CD14-positive monocyte (primary cell): Measurements from ENCODE around the gene CHMP4B. TPM values are rescaled to one million over a fixed set of nuclear protein-coding genes. Genes with fewer than 3 reads are reported as not detected.
A peak's percentile ranks its signal among the peaks of the same experiment; 100 is the strongest.

Experiments used
- DNase-seq, 3 donors: peaks; one replicate each; pipeline ENCODE4 v3.0.0-alpha.2; 2011 to 2022
- H2AFZ ChIP-seq: 2 replicates; pipeline ENCODE4 v1.6.0; 2012; ENCODE audit warnings: mild to moderate bottlenecking, low read depth, low read length, inconsistent platforms; ENCODE audit not compliant: insufficient read depth, poor library complexity, severe bottlenecking
- H3K27ac ChIP-seq, 2 donors: 1 replicate in 1 of 2; 2 replicates in 1 of 2; pipeline ENCODE4 v1.5.1; 2012 to 2013; ENCODE audit warnings: low read length in 2 of 2, control low read depth in 1 of 2, inconsistent platforms in 1 of 2, low read depth in 1 of 2, mild to moderate bottlenecking in 1 of 2
- H3K27me3 ChIP-seq, 2 donors: one replicate each; pipeline versions ENCODE4 v1.6.0 to v1.6.1; 2011 to 2013; ENCODE audit warnings: low read length in 2 of 2; ENCODE audit not compliant: control insufficient read depth in 2 of 2, insufficient read depth in 2 of 2
- H3K36me3 ChIP-seq, 2 donors: replicated peaks in 1 of 2; 1 replicate in 1 of 2; 2 replicates in 1 of 2; pipeline versions ENCODE4 v1.5.1 to v1.6.1; 2012 to 2013; ENCODE audit warnings: low read length in 2 of 2, control low read depth in 1 of 2, inconsistent platforms in 1 of 2, mild to moderate bottlenecking in 1 of 2; ENCODE audit not compliant: insufficient read depth in 2 of 2, control insufficient read depth in 1 of 2
- H3K4me1 ChIP-seq, 2 donors: 1 replicate in 1 of 2; 2 replicates in 1 of 2; pipeline versions ENCODE4 v1.5.1 to v1.6.1; 2012 to 2013; ENCODE audit warnings: low read length in 2 of 2, control low read depth in 1 of 2, inconsistent platforms in 1 of 2, mild to moderate bottlenecking in 1 of 2, moderate library complexity in 1 of 2; ENCODE audit not compliant: insufficient read depth in 2 of 2, control insufficient read depth in 1 of 2
- H3K4me2 ChIP-seq: replicated peaks from 2 replicates; pipeline ENCODE3; 2012; ENCODE audit warnings: low read length, moderate library complexity, mild to moderate bottlenecking; ENCODE audit not compliant: poor library complexity, severe bottlenecking; ENCODE audit errors: extremely low read depth
- H3K4me3 ChIP-seq, 3 experiments: fragments of 200-600 bp in 1 of 3; sonication (generic) in 1 of 3; replicated peaks in 1 of 3; 1 replicate in 2 of 3; 2 replicates in 1 of 3; pipeline ENCODE4 v1.5.1; 2011 to 2013; ENCODE audit warnings: low read length in 3 of 3, mild to moderate bottlenecking in 3 of 3, control low read depth in 2 of 3, low read depth in 2 of 3, inconsistent platforms in 1 of 3, moderate library complexity in 1 of 3
- H3K79me2 ChIP-seq: 2 replicates; pipeline ENCODE4 v1.6.0; 2012; ENCODE audit warnings: mild to moderate bottlenecking, control low read depth, inconsistent platforms, low read length, moderate library complexity; ENCODE audit not compliant: insufficient read depth
- H3K9ac ChIP-seq: 2 replicates; pipeline ENCODE4 v1.6.0; 2017; ENCODE audit warnings: low read length, mild to moderate bottlenecking; ENCODE audit not compliant: insufficient read depth, poor library complexity, severe bottlenecking
- H3K9me3 ChIP-seq, 2 donors: replicated peaks in 1 of 2; 1 replicate in 1 of 2; 2 replicates in 1 of 2; pipeline versions ENCODE4 v1.5.1 to v1.6.1; 2012 to 2013; ENCODE audit warnings: low read length in 2 of 2, control low read depth in 1 of 2; ENCODE audit not compliant: control insufficient read depth in 1 of 2, insufficient read depth in 1 of 2
- H4K20me1 ChIP-seq: 2 replicates; pipeline ENCODE4 v1.6.0; 2012; ENCODE audit warnings: mild to moderate bottlenecking, low read length, control low read depth, moderate library complexity; ENCODE audit not compliant: insufficient read depth
- H3K27ac Mint-ChIP-seq, 7 donors: one replicate each; pipeline ENCODE4 v1.8.0; 2020; ENCODE audit warnings: mild to moderate bottlenecking in 7 of 7, mixed read lengths in 7 of 7, moderate library complexity in 6 of 7, inconsistent platforms in 2 of 7
- H3K27me3 Mint-ChIP-seq, 3 donors: one replicate each; pipeline ENCODE4 v1.8.0; 2021 to 2022; ENCODE audit warnings: low read depth in 3 of 3, mild to moderate bottlenecking in 3 of 3, mixed read lengths in 3 of 3, moderate library complexity in 3 of 3, inconsistent platforms in 1 of 3
- H3K36me3 Mint-ChIP-seq, 2 donors: one replicate each; pipeline ENCODE4 v1.8.0; 2020; ENCODE audit warnings: mixed read lengths in 2 of 2, inconsistent platforms in 1 of 2, mild to moderate bottlenecking in 1 of 2
- H3K4me1 Mint-ChIP-seq: one replicate; pipeline ENCODE4 v1.8.0; 2020; ENCODE audit warnings: mild to moderate bottlenecking, mixed read lengths
- H3K4me3 Mint-ChIP-seq, 2 donors: one replicate each; pipeline ENCODE4 v1.8.0; 2020; ENCODE audit warnings: mild to moderate bottlenecking in 2 of 2, mixed read lengths in 2 of 2, moderate library complexity in 1 of 2
- H3K9me3 Mint-ChIP-seq, 7 donors: one replicate each; pipeline ENCODE4 v1.8.0; 2020 to 2022; ENCODE audit warnings: mixed read lengths in 7 of 7, mild to moderate bottlenecking in 6 of 7, moderate library complexity in 6 of 7, inconsistent platforms in 2 of 7
- WGBS: methylation state at CpG from one replicate; pipeline ENCODE4 v1.1.5; 2013; ENCODE audit warnings: missing lambda C conversion rate; ENCODE audit not compliant: insufficient coverage; 5-methylcytosine and 5-hydroxymethylcytosine counted together
- intact Hi-C, 2 donors: fragments of 100-400 bp; cut with micrococcal nuclease; formaldehyde crosslinking; loops; one replicate each; pipeline versions ENCODE4 v1.15.0 to v1.15.1; 2023
- polyA plus RNA-seq, 3 donors: library from polyadenylated mRNA; depleted of rRNA in 1 of 3; unstranded in 2 of 3; stranded (reverse) in 1 of 3; fragments of 300-500 nt in 2 of 3; fragments of >200 nt in 1 of 3; fragmentation: Illumina TruSeq in 2 of 3; gene quantifications; 1 replicate in 2 of 3; 2 replicates in 1 of 3; pipeline ENCODE4 v1.2.3, GENCODE V29; 2012 to 2021
- TF ChIP-seq, protein P1 (sequence below): fragments of 200-600 bp; IDR thresholded peaks from one replicate; pipeline ENCODE4 v1.8.0; 2022; ENCODE audit warnings: antibody characterized with exemption, mild to moderate bottlenecking

CHMP4B gene
- polyA plus RNA-seq, 3 donors, result 7.1 to 181 (median 10.0) TPM

DNA sequence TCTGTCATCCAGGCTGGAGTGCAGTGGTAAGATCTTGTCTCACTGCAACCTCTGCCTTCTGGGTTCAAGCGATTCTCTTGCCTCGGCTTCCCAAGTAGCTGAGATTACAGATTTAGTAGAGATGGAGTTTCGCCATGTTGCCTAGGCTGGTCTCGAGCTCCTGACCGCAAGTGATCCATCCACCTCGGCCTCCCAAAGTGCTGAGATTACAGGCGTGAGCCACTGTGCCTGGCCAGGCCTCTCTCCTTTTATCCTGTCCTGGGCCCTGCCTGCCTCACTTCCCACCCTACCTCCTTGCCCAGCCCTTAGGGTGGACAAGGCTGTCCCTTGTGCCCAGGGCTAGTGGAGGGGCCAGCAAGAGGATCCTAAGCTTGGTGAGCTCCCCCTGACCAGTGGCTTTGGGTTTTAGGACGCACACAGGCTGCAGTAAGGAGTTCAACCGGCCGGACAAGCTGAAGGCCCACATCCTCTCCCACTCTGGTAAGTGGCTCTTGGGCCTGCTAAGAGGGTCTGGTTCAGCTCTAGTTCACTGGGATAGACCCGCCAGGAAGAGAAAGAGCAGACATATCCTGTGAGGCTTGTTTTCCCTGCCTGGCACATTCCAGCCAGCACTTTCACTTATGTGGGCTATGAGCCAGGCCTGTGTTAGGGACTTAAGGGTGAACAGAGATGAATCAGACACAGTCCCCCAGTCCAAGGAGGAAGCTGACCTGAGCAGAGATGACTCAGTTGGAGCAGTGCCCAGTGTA is 21.9 kb upstream of the CHMP4B start:
- H2AFZ ChIP-seq, result no peak overlapping the region
- peaks cover 31 to 46% of the 10 kb centered on the region in 2 donors for H3K4me1 ChIP-seq
- WGBS, result 96% methylated on average over 8 of the region's 11 CpGs
- intact Hi-C loops, result no loop called here
- no peaks in the 10 kb centered on the region for H3K9me3 ChIP-seq
- H3K36me3 Mint-ChIP-seq, result peaks cover 12 to 30% of the 10 kb centered on the region in 2 donors
- peaks cover 4 to 18% of the 10 kb centered on the region in 2 donors for H3K36me3 ChIP-seq
- no peaks in the 10 kb centered on the region for H3K27me3 Mint-ChIP-seq
- H4K20me1 ChIP-seq, result no peaks in the 10 kb centered on the region
- H3K79me2 ChIP-seq, result no peaks in the 10 kb centered on the region
- H3K27ac Mint-ChIP-seq, result peak overlapping the region in 3 of 7 donors; percentile 30 to 37 (median 32)
- H3K4me3 Mint-ChIP-seq, result no peak overlapping the region
- no peak overlapping the region for H3K4me2 ChIP-seq
- H3K27me3 ChIP-seq, result no peaks in the 10 kb centered on the region
- peaks cover 60% of the 10 kb centered on the region for H3K4me1 Mint-ChIP-seq
- peak; percentile 10 to 33 (median 20) for DNase-seq
- H3K9ac ChIP-seq, result no peak overlapping the region
- TF ChIP-seq, protein P1, sequence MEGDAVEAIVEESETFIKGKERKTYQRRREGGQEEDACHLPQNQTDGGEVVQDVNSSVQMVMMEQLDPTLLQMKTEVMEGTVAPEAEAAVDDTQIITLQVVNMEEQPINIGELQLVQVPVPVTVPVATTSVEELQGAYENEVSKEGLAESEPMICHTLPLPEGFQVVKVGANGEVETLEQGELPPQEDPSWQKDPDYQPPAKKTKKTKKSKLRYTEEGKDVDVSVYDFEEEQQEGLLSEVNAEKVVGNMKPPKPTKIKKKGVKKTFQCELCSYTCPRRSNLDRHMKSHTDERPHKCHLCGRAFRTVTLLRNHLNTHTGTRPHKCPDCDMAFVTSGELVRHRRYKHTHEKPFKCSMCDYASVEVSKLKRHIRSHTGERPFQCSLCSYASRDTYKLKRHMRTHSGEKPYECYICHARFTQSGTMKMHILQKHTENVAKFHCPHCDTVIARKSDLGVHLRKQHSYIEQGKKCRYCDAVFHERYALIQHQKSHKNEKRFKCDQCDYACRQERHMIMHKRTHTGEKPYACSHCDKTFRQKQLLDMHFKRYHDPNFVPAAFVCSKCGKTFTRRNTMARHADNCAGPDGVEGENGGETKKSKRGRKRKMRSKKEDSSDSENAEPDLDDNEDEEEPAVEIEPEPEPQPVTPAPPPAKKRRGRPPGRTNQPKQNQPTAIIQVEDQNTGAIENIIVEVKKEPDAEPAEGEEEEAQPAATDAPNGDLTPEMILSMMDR, result no peak
- H3K9me3 Mint-ChIP-seq, result peaks cover 0 to 1% (median 0%) of the 10 kb centered on the region in 7 donors
- peak overlapping the region in 1 of 2 donors; percentile 63 for H3K27ac ChIP-seq
- no peak overlapping the region for H3K4me3 ChIP-seq

DNA sequence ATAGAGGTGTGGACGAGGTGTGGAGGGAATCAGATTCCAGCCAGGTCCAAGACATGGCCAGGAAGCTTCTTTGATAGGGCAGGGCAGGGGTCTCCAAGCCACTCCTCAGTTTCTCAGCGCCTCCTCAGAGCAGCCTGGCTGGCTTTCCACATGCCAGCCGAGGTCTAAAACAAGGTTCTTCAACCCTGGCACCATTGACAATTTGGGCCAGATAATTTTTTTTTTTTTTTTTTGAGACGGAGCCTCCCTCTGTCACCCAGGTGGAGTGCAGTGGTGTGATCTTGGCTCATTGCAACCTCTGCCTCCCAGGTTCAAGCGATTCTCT is 21.3 kb upstream of the CHMP4B start:
- Histone ChIP-seq H3K27ac (peak overlapping the region in 1 of 2 donors; percentile 63), H3K4me2 (no peak overlapping the region), H2AFZ (no peak overlapping the region), H3K4me3 (no peak overlapping the region), H3K4me1 (peaks cover 26 to 41% of the 10 kb centered on the region in 2 donors), H3K27me3 (no peaks in the 10 kb centered on the region), H4K20me1 (no peaks in the 10 kb centered on the region), H3K9me3 (no peaks in the 10 kb centered on the region), H3K36me3 (peaks cover 4 to 18% of the 10 kb centered on the region in 2 donors), H3K9ac (no peak overlapping the region), H3K79me2 (no peaks in the 10 kb centered on the region)
- peaks cover 0 to 1% (median 0%) of the 10 kb centered on the region in 7 donors for H3K9me3 Mint-ChIP-seq
- no peaks in the 10 kb centered on the region for H3K27me3 Mint-ChIP-seq
- 63% methylated on average over 2 of the region's 5 CpGs for WGBS
- no peak for DNase-seq
- peak overlapping the region in 2 of 7 donors; percentile 30 to 32 for H3K27ac Mint-ChIP-seq
- TF ChIP-seq, protein P1, result no peak
- peaks cover 12 to 30% of the 10 kb centered on the region in 2 donors for H3K36me3 Mint-ChIP-seq
- peaks cover 56% of the 10 kb centered on the region for H3K4me1 Mint-ChIP-seq
- intact Hi-C loops, result no loop called here
- H3K4me3 Mint-ChIP-seq, result no peak overlapping the region
